HEK293 (cell line): ENCODE results near the gene BBC3.

Source experiments
- PRDM1 ChIP-seq: fragments of 450-650 bp; formaldehyde crosslinking; IDR thresholded peaks from 2 replicates; pipeline ENCODE4; 2016; ENCODE audit warnings: missing biosample characterization, missing genetic modification characterization
- SP3 ChIP-seq: fragments of 450-650 bp; formaldehyde crosslinking; IDR thresholded peaks from 2 replicates; pipeline ENCODE4 v1.5.1; 2016; ENCODE audit warnings: missing biosample characterization, missing genetic modification characterization
- SP7 ChIP-seq: fragments of 450-650 bp; formaldehyde crosslinking; IDR thresholded peaks from 2 replicates; pipeline ENCODE4 v1.5.1; 2016; ENCODE audit warnings: missing biosample characterization, missing genetic modification characterization
- WT1 ChIP-seq: fragments of 450-650 bp; formaldehyde crosslinking; IDR thresholded peaks from 2 replicates; pipeline ENCODE4 v1.5.1; 2016; ENCODE audit warnings: missing biosample characterization, missing genetic modification characterization
- ZBTB17 ChIP-seq: fragments of 450-650 bp; formaldehyde crosslinking; IDR thresholded peaks from 2 replicates; pipeline ENCODE4 v1.5.1; 2016; ENCODE audit warnings: missing biosample characterization, missing genetic modification characterization
- ZBTB8A ChIP-seq: fragments of 450-650 bp; formaldehyde crosslinking; IDR thresholded peaks from 2 replicates; pipeline ENCODE4 v1.5.1; 2016; ENCODE audit warnings: missing biosample characterization, missing genetic modification characterization
- ZEB2 ChIP-seq: fragments of 450-650 bp; formaldehyde crosslinking; IDR thresholded peaks from 2 replicates; pipeline ENCODE4 v1.5.1; 2016; ENCODE audit warnings: missing biosample characterization, missing genetic modification characterization
- ZNF121 ChIP-seq: fragments of 450-650 bp; formaldehyde crosslinking; IDR thresholded peaks from 2 replicates; pipeline ENCODE4 v1.5.1; 2016; ENCODE audit warnings: missing biosample characterization, missing genetic modification characterization
- ZNF174 ChIP-seq: fragments of 450-650 bp; formaldehyde crosslinking; IDR thresholded peaks from 2 replicates; pipeline ENCODE4 v1.5.0; 2017; ENCODE audit warnings: missing biosample characterization, mild to moderate bottlenecking, missing genetic modification characterization
- ZNF223 ChIP-seq: fragments of 450-650 bp; formaldehyde crosslinking; IDR thresholded peaks from 2 replicates; pipeline ENCODE4 v1.5.1; 2016; ENCODE audit warnings: missing biosample characterization, missing genetic modification characterization
- ZNF311 ChIP-seq: fragments of 450-650 bp; formaldehyde crosslinking; IDR thresholded peaks from 2 replicates; pipeline ENCODE4 v1.5.1; 2017; ENCODE audit warnings: missing biosample characterization, missing genetic modification characterization, borderline replicate concordance
- ZNF335 ChIP-seq: fragments of 450-650 bp; formaldehyde crosslinking; conservative IDR thresholded peaks from 2 replicates; pipeline ENCODE4 v1.5.1; 2016; ENCODE audit warnings: missing biosample characterization, missing genetic modification characterization
- ZNF404 ChIP-seq: fragments of 450-650 bp; formaldehyde crosslinking; IDR thresholded peaks from 2 replicates; pipeline ENCODE4 v1.5.1; 2017; ENCODE audit warnings: missing biosample characterization, missing genetic modification characterization
- ZNF423 ChIP-seq: fragments of 450-650 bp; formaldehyde crosslinking; IDR thresholded peaks from 2 replicates; pipeline ENCODE4 v1.5.1; 2016; ENCODE audit warnings: missing biosample characterization, missing genetic modification characterization
- ZNF561 ChIP-seq: fragments of 450-650 bp; IDR thresholded peaks from 2 replicates; pipeline ENCODE4 v1.5.1; 2018; ENCODE audit warnings: missing biosample characterization, missing genetic modification characterization, borderline replicate concordance
- ZNF585B ChIP-seq: fragments of 450-650 bp; formaldehyde crosslinking; IDR thresholded peaks from 2 replicates; pipeline ENCODE4 v1.5.1; 2016; ENCODE audit warnings: missing biosample characterization, missing genetic modification characterization
- ZNF600 ChIP-seq: fragments of 450-650 bp; formaldehyde crosslinking; IDR thresholded peaks from 2 replicates; pipeline ENCODE4 v1.5.1; 2016; ENCODE audit warnings: missing biosample characterization, missing genetic modification characterization
- ZNF707 ChIP-seq: fragments of 450-650 bp; formaldehyde crosslinking; IDR thresholded peaks from 2 replicates; pipeline ENCODE4 v1.5.1; 2016; ENCODE audit warnings: missing biosample characterization, missing genetic modification characterization
- ZNF791 ChIP-seq: fragments of 450-650 bp; formaldehyde crosslinking; IDR thresholded peaks from 2 replicates; pipeline ENCODE4 v1.5.1; 2016; ENCODE audit warnings: missing biosample characterization, missing genetic modification characterization
- ZNF792 ChIP-seq: fragments of 450-650 bp; formaldehyde crosslinking; IDR thresholded peaks from 2 replicates; pipeline ENCODE4 v1.5.1; 2016; ENCODE audit warnings: missing biosample characterization, missing genetic modification characterization
- ZSCAN30 ChIP-seq: fragments of 450-650 bp; IDR thresholded peaks from 2 replicates; pipeline ENCODE4 v1.5.1; 2018; ENCODE audit warnings: missing biosample characterization, mild to moderate bottlenecking, missing genetic modification characterization, moderate library complexity
- TF ChIP-seq, protein P1 (sequence below): fragments of 450-650 bp; formaldehyde crosslinking; IDR thresholded peaks from 2 replicates; pipeline ENCODE4 v1.5.1; 2016; ENCODE audit warnings: missing biosample characterization, missing genetic modification characterization
- TF ChIP-seq, protein P2 (sequence below): fragments of 450-650 bp; formaldehyde crosslinking; IDR thresholded peaks from 2 replicates; pipeline ENCODE4 v1.5.1; 2016; ENCODE audit warnings: missing biosample characterization, missing genetic modification characterization
- TF ChIP-seq, protein P3 (sequence below): fragments of 450-650 bp; formaldehyde crosslinking; IDR thresholded peaks from 2 replicates; pipeline ENCODE4 v1.5.1; 2017; ENCODE audit warnings: missing biosample characterization, missing genetic modification characterization
- TF ChIP-seq, protein P4 (sequence below): fragments of 450-650 bp; formaldehyde crosslinking; IDR thresholded peaks from 2 replicates; pipeline ENCODE4 v1.5.1; 2016; ENCODE audit warnings: missing biosample characterization, missing genetic modification characterization
- TF ChIP-seq, protein P5 (sequence below): fragments of 450-650 bp; formaldehyde crosslinking; IDR thresholded peaks from 2 replicates; pipeline ENCODE4 v1.5.1; 2017; ENCODE audit warnings: missing biosample characterization, missing genetic modification characterization
- TF ChIP-seq, protein P6 (sequence below): fragments of 450-650 bp; formaldehyde crosslinking; IDR thresholded peaks from 2 replicates; pipeline ENCODE4 v1.5.1; 2016; ENCODE audit warnings: missing biosample characterization, missing genetic modification characterization
- TF ChIP-seq, protein P7 (sequence below): fragments of 450-650 bp; formaldehyde crosslinking; IDR thresholded peaks from 2 replicates; pipeline ENCODE4 v1.5.1; 2016; ENCODE audit warnings: missing biosample characterization, missing genetic modification characterization

Gene BBC3

DNA sequence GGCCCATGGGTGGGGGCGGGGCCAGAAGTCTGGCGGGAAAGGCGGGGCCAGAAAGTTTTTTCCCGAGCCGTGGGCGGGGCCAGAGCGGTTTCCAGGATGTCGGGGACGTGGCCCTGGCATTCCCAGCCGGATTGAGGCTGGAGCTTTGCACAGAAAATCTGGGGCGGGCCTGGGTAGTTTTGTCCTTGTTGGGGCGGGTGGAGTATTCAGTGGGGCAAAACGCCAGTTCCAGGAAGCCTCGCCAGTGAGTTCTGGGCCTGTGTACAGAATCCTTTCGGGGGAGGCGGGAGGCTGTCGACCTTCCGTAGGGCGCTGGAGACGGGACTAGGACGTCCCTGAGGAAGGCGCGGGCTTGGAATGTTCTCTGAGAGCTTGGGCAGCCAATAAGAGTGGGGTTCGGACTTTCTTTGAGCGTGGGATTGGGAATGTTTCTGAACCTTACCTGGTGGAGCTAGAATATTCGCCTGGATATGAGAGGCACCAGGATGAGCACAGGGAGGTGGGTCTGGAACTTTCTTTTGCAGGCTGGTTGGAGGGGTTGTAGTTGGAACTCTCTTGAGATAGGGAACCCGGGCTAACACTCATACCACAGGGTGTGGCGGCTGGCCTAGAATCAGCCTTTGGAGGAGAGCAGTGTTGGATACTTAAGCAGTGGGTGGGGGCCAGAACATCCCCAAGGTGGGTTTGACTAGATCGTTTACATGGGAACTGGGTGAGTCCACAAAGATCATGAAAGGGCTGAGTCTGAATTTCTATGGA lies 26.6 kb upstream of the BBC3 start (continued):
- TF ChIP-seq ZNF121 (tag by site-specific recombination) (peak; percentile 77), WT1 (no peak), ZNF707 (tag by site-specific recombination) (no peak), SP3 (peak; percentile 55), ZNF600 (tag by site-specific recombination) (0 out of 2 replicates have a peak, but pooled peaks have one; percentile 24), PRDM1 (tag by site-specific recombination) (no peak), ZSCAN30 (no peak; the same call in 1 of the 2 replicates), ZNF423 (tag by site-specific recombination) (no peak), ZNF792 (tag by site-specific recombination) (no peak), ZNF404 (tag by site-specific recombination) (no peak), ZNF791 (tag by site-specific recombination) (no peak), ZEB2 (0 out of 2 replicates have a peak, but pooled peaks have one; percentile 12), ZNF311 (tag by site-specific recombination) (no peak), ZNF335 (tag by site-specific recombination) (peak; percentile 77), ZNF561 (peak; percentile 56; the same call in 1 of the 2 replicates), ZNF174 (tag by site-specific recombination) (no peak), ZNF585B (tag by site-specific recombination) (peak; percentile 42; the same call in 1 of the 2 replicates), SP7 (tag by site-specific recombination) (0 out of 2 replicates have a peak, but pooled peaks have one; percentile 36), ZBTB17 (tag by site-specific recombination) (0 out of 2 replicates have a peak, but pooled peaks have one; percentile 26), ZBTB8A (tag by site-specific recombination) (peak; percentile 26; the same call in 1 of the 2 replicates), ZNF223 (tag by site-specific recombination) (no peak)
- TF ChIP-seq, protein P1, sequence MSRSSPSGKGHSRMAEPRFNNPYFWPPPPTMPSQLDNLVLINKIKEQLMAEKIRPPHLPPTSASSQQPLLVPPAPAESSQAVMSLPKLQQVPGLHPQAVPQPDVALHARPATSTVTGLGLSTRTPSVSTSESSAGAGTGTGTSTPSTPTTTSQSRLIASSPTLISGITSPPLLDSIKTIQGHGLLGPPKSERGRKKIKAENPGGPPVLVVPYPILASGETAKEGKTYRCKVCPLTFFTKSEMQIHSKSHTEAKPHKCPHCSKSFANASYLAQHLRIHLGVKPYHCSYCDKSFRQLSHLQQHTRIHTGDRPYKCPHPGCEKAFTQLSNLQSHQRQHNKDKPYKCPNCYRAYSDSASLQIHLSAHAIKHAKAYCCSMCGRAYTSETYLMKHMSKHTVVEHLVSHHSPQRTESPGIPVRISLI (tag by site-specific recombination): peak; percentile 85
- TF ChIP-seq, protein P2, sequence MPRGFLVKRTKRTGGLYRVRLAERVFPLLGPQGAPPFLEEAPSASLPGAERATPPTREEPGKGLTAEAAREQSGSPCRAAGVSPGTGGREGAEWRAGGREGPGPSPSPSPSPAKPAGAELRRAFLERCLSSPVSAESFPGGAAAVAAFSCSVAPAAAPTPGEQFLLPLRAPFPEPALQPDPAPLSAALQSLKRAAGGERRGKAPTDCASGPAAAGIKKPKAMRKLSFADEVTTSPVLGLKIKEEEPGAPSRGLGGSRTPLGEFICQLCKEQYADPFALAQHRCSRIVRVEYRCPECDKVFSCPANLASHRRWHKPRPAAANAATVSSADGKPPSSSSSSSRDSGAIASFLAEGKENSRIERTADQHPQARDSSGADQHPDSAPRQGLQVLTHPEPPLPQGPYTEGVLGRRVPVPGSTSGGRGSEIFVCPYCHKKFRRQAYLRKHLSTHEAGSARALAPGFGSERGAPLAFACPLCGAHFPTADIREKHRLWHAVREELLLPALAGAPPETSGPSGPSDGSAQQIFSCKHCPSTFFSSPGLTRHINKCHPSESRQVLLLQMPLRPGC (tag by site-specific recombination): no peak
- TF ChIP-seq, protein P3, sequence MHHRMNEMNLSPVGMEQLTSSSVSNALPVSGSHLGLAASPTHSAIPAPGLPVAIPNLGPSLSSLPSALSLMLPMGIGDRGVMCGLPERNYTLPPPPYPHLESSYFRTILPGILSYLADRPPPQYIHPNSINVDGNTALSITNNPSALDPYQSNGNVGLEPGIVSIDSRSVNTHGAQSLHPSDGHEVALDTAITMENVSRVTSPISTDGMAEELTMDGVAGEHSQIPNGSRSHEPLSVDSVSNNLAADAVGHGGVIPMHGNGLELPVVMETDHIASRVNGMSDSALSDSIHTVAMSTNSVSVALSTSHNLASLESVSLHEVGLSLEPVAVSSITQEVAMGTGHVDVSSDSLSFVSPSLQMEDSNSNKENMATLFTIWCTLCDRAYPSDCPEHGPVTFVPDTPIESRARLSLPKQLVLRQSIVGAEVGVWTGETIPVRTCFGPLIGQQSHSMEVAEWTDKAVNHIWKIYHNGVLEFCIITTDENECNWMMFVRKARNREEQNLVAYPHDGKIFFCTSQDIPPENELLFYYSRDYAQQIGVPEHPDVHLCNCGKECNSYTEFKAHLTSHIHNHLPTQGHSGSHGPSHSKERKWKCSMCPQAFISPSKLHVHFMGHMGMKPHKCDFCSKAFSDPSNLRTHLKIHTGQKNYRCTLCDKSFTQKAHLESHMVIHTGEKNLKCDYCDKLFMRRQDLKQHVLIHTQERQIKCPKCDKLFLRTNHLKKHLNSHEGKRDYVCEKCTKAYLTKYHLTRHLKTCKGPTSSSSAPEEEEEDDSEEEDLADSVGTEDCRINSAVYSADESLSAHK (tag by site-specific recombination): peak; percentile 76; the same call in 1 of the 2 replicates
- TF ChIP-seq, protein P4, sequence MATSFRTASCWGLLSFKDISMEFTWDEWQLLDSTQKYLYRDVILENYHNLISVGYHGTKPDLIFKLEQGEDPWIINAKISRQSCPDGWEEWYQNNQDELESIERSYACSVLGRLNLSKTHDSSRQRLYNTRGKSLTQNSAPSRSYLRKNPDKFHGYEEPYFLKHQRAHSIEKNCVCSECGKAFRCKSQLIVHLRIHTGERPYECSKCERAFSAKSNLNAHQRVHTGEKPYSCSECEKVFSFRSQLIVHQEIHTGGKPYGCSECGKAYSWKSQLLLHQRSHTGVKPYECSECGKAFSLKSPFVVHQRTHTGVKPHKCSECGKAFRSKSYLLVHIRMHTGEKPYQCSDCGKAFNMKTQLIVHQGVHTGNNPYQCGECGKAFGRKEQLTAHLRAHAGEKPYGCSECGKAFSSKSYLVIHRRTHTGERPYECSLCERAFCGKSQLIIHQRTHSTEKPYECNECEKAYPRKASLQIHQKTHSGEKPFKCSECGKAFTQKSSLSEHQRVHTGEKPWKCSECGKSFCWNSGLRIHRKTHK (tag by site-specific recombination): no peak
- TF ChIP-seq, protein P5, sequence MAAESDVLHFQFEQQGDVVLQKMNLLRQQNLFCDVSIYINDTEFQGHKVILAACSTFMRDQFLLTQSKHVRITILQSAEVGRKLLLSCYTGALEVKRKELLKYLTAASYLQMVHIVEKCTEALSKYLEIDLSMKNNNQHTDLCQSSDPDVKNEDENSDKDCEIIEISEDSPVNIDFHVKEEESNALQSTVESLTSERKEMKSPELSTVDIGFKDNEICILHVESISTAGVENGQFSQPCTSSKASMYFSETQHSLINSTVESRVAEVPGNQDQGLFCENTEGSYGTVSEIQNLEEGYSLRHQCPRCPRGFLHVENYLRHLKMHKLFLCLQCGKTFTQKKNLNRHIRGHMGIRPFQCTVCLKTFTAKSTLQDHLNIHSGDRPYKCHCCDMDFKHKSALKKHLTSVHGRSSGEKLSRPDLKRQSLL: peak; percentile 94
- TF ChIP-seq, protein P6, sequence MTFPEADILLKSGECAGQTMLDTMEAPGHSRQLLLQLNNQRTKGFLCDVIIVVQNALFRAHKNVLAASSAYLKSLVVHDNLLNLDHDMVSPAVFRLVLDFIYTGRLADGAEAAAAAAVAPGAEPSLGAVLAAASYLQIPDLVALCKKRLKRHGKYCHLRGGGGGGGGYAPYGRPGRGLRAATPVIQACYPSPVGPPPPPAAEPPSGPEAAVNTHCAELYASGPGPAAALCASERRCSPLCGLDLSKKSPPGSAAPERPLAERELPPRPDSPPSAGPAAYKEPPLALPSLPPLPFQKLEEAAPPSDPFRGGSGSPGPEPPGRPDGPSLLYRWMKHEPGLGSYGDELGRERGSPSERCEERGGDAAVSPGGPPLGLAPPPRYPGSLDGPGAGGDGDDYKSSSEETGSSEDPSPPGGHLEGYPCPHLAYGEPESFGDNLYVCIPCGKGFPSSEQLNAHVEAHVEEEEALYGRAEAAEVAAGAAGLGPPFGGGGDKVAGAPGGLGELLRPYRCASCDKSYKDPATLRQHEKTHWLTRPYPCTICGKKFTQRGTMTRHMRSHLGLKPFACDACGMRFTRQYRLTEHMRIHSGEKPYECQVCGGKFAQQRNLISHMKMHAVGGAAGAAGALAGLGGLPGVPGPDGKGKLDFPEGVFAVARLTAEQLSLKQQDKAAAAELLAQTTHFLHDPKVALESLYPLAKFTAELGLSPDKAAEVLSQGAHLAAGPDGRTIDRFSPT (tag by site-specific recombination): no peak
- TF ChIP-seq, protein P7, sequence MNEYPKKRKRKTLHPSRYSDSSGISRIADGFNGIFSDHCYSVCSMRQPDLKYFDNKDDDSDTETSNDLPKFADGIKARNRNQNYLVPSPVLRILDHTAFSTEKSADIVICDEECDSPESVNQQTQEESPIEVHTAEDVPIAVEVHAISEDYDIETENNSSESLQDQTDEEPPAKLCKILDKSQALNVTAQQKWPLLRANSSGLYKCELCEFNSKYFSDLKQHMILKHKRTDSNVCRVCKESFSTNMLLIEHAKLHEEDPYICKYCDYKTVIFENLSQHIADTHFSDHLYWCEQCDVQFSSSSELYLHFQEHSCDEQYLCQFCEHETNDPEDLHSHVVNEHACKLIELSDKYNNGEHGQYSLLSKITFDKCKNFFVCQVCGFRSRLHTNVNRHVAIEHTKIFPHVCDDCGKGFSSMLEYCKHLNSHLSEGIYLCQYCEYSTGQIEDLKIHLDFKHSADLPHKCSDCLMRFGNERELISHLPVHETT (tag by site-specific recombination): no peak
